GM19328 (cell line): Measurements from ENCODE around the gene ZBTB32.
"Not testable (repeated sequence)": the region's sequence is repeated elsewhere in the genome, so short reads cannot be mapped to it uniquely, and the experiment has no call there.

Experiments used
- ATAC-seq: cut with Tn5 transposase; IDR thresholded peaks from one replicate; pipeline ENCODE4 v1.9.1; 2021; ENCODE audit warnings: mild to moderate bottlenecking, moderate library complexity; ENCODE audit not compliant: unreplicated experiment

The ZBTB32 gene

GRCh38 chr19:35720163-35720524, 15.8 kb downstream of the ZBTB32 start:
- ATAC-seq: no peak

GRCh38 chr19:35720648-35721047, 16.3 kb downstream of the ZBTB32 start:
- no peak for ATAC-seq

GRCh38 chr19:35721374-35721773, 17.0 kb downstream of the ZBTB32 start:
- no peak for ATAC-seq

- no peak for ATAC-seq
Observed at GRCh38 chr19:35722461-35722860, 18.1 kb downstream of the ZBTB32 start.

GRCh38 chr19:35722897-35723296, 18.5 kb downstream of the ZBTB32 start:
- ATAC-seq: no peak

- no peak for ATAC-seq
Observed at GRCh38 chr19:35723671-35724070, 19.3 kb downstream of the ZBTB32 start.

- ATAC-seq: not testable (repeated sequence)
Observed at GRCh38 chr19:35724132-35724531, 19.8 kb downstream of the ZBTB32 start.

- no peak for ATAC-seq
Observed at GRCh38 chr19:35724560-35724959, 20.2 kb downstream of the ZBTB32 start.

GRCh38 chr19:35725216-35725861, 21.0 kb downstream of the ZBTB32 start:
- no peak for ATAC-seq

- no peak for ATAC-seq
Observed at GRCh38 chr19:35727053-35727955, 22.9 kb downstream of the ZBTB32 start.

- no peak for ATAC-seq
Observed at GRCh38 chr19:35727956-35728706, 23.8 kb downstream of the ZBTB32 start.

- ATAC-seq: no peak
Observed at GRCh38 chr19:35729021-35729420, 24.7 kb downstream of the ZBTB32 start.

GRCh38 chr19:35729763-35730162, 25.4 kb downstream of the ZBTB32 start:
- ATAC-seq: no peak

- no peak for ATAC-seq
Observed at GRCh38 chr19:35730326-35730725, 26.0 kb downstream of the ZBTB32 start.

- ATAC-seq: no peak
Observed at GRCh38 chr19:35731353-35731752, 27.0 kb downstream of the ZBTB32 start.

- ATAC-seq: no peak
Observed at GRCh38 chr19:35731779-35732405, 27.5 kb downstream of the ZBTB32 start.

- ATAC-seq: no peak
Observed at GRCh38 chr19:35732540-35733179, 28.3 kb downstream of the ZBTB32 start.

- no peak for ATAC-seq
Observed at GRCh38 chr19:35733180-35734125, 29.1 kb downstream of the ZBTB32 start.

GRCh38 chr19:35734273-35734672, 29.9 kb downstream of the ZBTB32 start:
- ATAC-seq: no peak

- ATAC-seq: no peak
Observed at GRCh38 chr19:35734889-35735288, 30.5 kb downstream of the ZBTB32 start.
